Measurements from ENCODE around the gene MAPK12. TPM values are rescaled to one million over a fixed set of nuclear protein-coding genes. Genes with fewer than 3 reads are reported as not detected.

Gene MAPK12
- total RNA-seq, 2 experiments from 2014 or later = 12.3 to 12.4 TPM

DNA sequence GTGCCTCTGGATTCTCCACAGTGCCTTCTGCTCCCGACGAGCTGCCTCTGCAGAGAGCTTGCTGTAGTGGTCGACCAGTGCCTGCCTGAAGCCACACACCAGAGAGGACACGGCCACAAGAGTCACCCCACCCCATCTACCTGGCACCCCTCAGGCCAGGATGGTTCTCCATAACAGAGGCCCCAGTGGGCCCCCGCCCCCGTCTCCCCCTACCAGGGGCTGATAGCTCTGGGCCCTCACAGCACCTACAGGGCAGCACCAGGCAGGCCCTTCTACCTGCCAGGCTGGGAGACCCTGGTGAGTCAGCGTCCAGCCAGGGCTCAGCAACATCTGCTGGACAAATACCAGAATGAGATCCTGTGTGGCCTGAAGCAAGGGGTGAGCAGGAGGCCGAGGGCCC is 39.0 kb downstream of the MAPK12 start:
- no peaks in the 10 kb centered on the region for H3K4me1 Mint-ChIP-seq (ENCODE audit: low read depth)
- DNase-seq = no peak
- H3K4me3 Mint-ChIP-seq = no peak overlapping the region
- CTCF ChIA-PET = no interaction called here
- H3K9me3 Mint-ChIP-seq = no peaks in the 10 kb centered on the region
- H3K36me3 Mint-ChIP-seq (ENCODE audit: low read depth) = peaks cover 9% of the 10 kb centered on the region
- intact Hi-C loops (cut with micrococcal nuclease) = no loop called here
- no peaks in the 10 kb centered on the region for H3K27me3 Mint-ChIP-seq (ENCODE audit: low read depth)
- no peak overlapping the region for H3K27ac Mint-ChIP-seq

- no peaks in the 10 kb centered on the region for H3K9me3 Mint-ChIP-seq
- intact Hi-C loops (cut with micrococcal nuclease) = no loop called here
- H3K27me3 Mint-ChIP-seq (ENCODE audit: low read depth) = no peaks in the 10 kb centered on the region
- H3K4me1 Mint-ChIP-seq (ENCODE audit: low read depth) = no peaks in the 10 kb centered on the region
- no peak overlapping the region for H3K4me3 Mint-ChIP-seq
- H3K36me3 Mint-ChIP-seq (ENCODE audit: low read depth) = peaks cover 11% of the 10 kb centered on the region
- H3K27ac Mint-ChIP-seq = no peak overlapping the region
- DNase-seq = no peak
- CTCF ChIA-PET = no interaction called here
Observed at GRCh38 chr22:50221410-50222300, 39.8 kb downstream of the MAPK12 start.

GRCh38 chr22:50220603-50221409 is 40.7 kb downstream of the MAPK12 start:
- CTCF ChIA-PET = no interaction called here
- Mint-ChIP-seq H3K27me3 (ENCODE audit: low read depth) (no peaks in the 10 kb centered on the region), H3K9me3 (no peaks in the 10 kb centered on the region), H3K27ac (no peak overlapping the region), H3K36me3 (ENCODE audit: low read depth) (peaks cover 14% of the 10 kb centered on the region), H3K4me1 (ENCODE audit: low read depth) (no peaks in the 10 kb centered on the region), H3K4me3 (no peak overlapping the region)
- no peak for DNase-seq
- intact Hi-C loops (cut with micrococcal nuclease) = no loop called here

- Mint-ChIP-seq H3K27ac (no peak overlapping the region), H3K9me3 (no peaks in the 10 kb centered on the region), H3K4me1 (ENCODE audit: low read depth) (no peaks in the 10 kb centered on the region), H3K4me3 (no peak overlapping the region), H3K27me3 (ENCODE audit: low read depth) (no peaks in the 10 kb centered on the region), H3K36me3 (ENCODE audit: low read depth) (peaks cover 18% of the 10 kb centered on the region)
- intact Hi-C loops (cut with micrococcal nuclease) = no loop called here
- DNase-seq = no peak
- CTCF ChIA-PET = no interaction called here
Observed at GRCh38 chr22:50219800-50220602, 41.5 kb downstream of the MAPK12 start.

- Mint-ChIP-seq H3K27me3 (ENCODE audit: low read depth) (no peaks in the 10 kb centered on the region), H3K9me3 (no peaks in the 10 kb centered on the region), H3K4me1 (ENCODE audit: low read depth) (no peaks in the 10 kb centered on the region), H3K4me3 (no peak overlapping the region), H3K27ac (no peak overlapping the region), H3K36me3 (ENCODE audit: low read depth) (peaks cover 22% of the 10 kb centered on the region)
- CTCF ChIA-PET = interaction anchor here (1.1 kb wide), 1 partner anchor 23 kb away, joined by 3 read pairs; no protein-coding TSS in a partner anchor
- intact Hi-C loops (cut with micrococcal nuclease) = no loop called here
- DNase-seq = no peak
Observed at GRCh38 chr22:50218996-50219727, 42.3 kb downstream of the MAPK12 start.

GRCh38 chr22:50218153-50218995 is 43.1 kb downstream of the MAPK12 start:
- no peak for DNase-seq
- H3K4me1 Mint-ChIP-seq (ENCODE audit: low read depth) = peaks cover 1% of the 10 kb centered on the region
- intact Hi-C loops (cut with micrococcal nuclease) = no loop called here
- H3K9me3 Mint-ChIP-seq = no peaks in the 10 kb centered on the region
- H3K27ac Mint-ChIP-seq = no peak overlapping the region
- no peak overlapping the region for H3K4me3 Mint-ChIP-seq
- H3K36me3 Mint-ChIP-seq (ENCODE audit: low read depth) = peaks cover 25% of the 10 kb centered on the region
- no peaks in the 10 kb centered on the region for H3K27me3 Mint-ChIP-seq (ENCODE audit: low read depth)
- CTCF ChIA-PET = interaction anchor here (0.6 to 1.1 kb wide), 2 partner anchors 23 to 402 kb away, joined by 3 read pairs; no protein-coding TSS in a partner anchor

- Mint-ChIP-seq H3K27ac (no peak overlapping the region), H3K4me3 (no peak overlapping the region), H3K27me3 (ENCODE audit: low read depth) (no peaks in the 10 kb centered on the region), H3K36me3 (ENCODE audit: low read depth) (peaks cover 24% of the 10 kb centered on the region), H3K9me3 (no peaks in the 10 kb centered on the region), H3K4me1 (ENCODE audit: low read depth) (peaks cover 6% of the 10 kb centered on the region)
- DNase-seq = no peak
- intact Hi-C loops (cut with micrococcal nuclease) = no loop called here
- CTCF ChIA-PET = no interaction called here
Observed at GRCh38 chr22:50217543-50218152, 43.8 kb downstream of the MAPK12 start.

GRCh38 chr22:50216684-50217520 is 44.6 kb downstream of the MAPK12 start:
- Mint-ChIP-seq H3K4me1 (ENCODE audit: low read depth) (peaks cover 6% of the 10 kb centered on the region), H3K36me3 (ENCODE audit: low read depth) (peaks cover 24% of the 10 kb centered on the region), H3K9me3 (no peaks in the 10 kb centered on the region), H3K27me3 (ENCODE audit: low read depth) (no peaks in the 10 kb centered on the region), H3K27ac (no peak overlapping the region), H3K4me3 (no peak overlapping the region)
- no peak for DNase-seq
- intact Hi-C loops (cut with micrococcal nuclease) = no loop called here
- CTCF ChIA-PET = no interaction called here

DNA sequence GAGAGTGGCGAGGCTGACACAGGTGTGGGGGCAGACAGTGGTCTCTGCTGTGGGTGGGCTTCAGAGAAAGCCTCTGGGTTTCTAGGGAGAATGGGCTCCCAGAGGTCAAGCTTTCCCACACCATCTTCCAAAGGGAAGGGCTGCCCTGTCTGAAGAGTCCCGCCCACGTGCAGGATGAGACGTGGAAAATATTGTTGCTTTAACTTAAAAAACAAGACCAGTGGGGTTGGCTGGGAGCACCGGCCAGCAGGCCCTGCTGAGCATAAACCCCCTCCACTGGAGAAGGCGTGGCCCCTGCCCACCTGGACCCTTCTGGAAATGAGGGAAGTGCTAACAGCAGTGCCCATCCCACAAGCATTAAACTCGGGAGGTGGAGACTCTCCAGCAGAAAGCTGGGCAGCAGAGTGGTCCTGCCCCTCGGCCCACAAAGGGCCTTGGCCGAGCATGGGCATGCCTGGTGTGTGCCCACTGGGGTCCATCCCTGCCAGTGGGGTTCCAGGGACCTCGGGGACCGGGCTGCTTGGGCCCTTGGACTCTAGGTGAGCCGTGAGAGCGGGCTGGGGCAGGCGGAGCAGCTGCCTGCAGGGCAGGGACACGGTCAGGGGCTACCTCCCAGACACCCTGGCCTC is 45.3 kb downstream of the MAPK12 start:
- no peak overlapping the region for H3K27ac Mint-ChIP-seq
- no peaks in the 10 kb centered on the region for H3K27me3 Mint-ChIP-seq (ENCODE audit: low read depth)
- CTCF ChIA-PET = no interaction called here
- H3K36me3 Mint-ChIP-seq (ENCODE audit: low read depth) = peaks cover 26% of the 10 kb centered on the region
- H3K4me3 Mint-ChIP-seq = no peak overlapping the region
- H3K4me1 Mint-ChIP-seq (ENCODE audit: low read depth) = peaks cover 8% of the 10 kb centered on the region
- DNase-seq = no peak
- H3K9me3 Mint-ChIP-seq = no peaks in the 10 kb centered on the region
- intact Hi-C loops (cut with micrococcal nuclease) = no loop called here
